OCI-LY7 (cell line): ENCODE data around the gene BEND5.

Source experiments
- CTCF ChIP-seq: fragments of 200-600 bp; sonication (generic); conservative IDR thresholded peaks from 2 replicates; pipeline ENCODE4 v1.5.1; 2014; ENCODE audit warnings: mild to moderate bottlenecking, antibody characterized with exemption, low read length, moderate library complexity, mixed read lengths
- EZH2phosphoT487 ChIP-seq: fragments of 200-600 bp; sonication (generic); IDR thresholded peaks from 2 replicates; pipeline ENCODE4 v1.6.1; 2018; ENCODE audit warnings: low read depth, borderline replicate concordance, mild to moderate bottlenecking, mixed run types, antibody characterized with exemption, low read length, moderate library complexity, mixed read lengths

GRCh38 chr1:48761986-48762385 is 14.7 kb downstream of the BEND5 start:
- TF ChIP-seq CTCF = no peak
- TF ChIP-seq EZH2phosphoT487 = no peak
